Stimulated activated CD8-positive, alpha-beta memory T cell treated with anti-CD3 and anti-CD28 coated beads, Interleukin-12 subunit alpha, Interleukin-12 subunit beta, amount 100 ng/mL, for 1 hour (primary cell): ENCODE results near the gene SHISA9.

Experiments
- DNase-seq: peaks from one replicate; pipeline ENCODE4 v3.0.0-alpha.2; 2020; ENCODE audit warnings: low read depth

SHISA9 gene

GRCh38 chr16:13029786-13030185 lies 128.4 kb downstream of the SHISA9 start:
- DNase-seq = no peak

- DNase-seq = no peak
Measured at GRCh38 chr16:13030769-13031168, 129.4 kb downstream of the SHISA9 start.

DNA sequence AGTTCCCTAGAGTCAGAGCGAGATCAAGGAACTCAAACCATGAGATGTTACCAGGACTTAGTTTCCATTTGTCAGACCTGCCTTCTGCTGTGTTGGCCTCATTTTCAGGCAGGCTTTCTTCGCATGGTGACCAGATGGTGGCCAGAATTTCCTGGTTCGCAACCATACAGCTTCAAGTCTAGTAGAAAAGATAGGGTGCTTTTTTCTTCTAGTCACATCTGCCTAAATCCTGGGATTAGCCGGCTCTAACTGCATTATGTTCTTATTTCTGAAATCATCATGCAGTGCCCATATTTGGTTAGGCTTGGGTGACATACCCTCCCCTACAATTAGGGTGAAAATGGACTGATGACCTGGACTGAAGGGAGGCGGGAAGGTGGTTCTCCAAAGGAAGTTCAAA lies 131.5 kb downstream of the SHISA9 start:
- no peak for DNase-seq

DNA sequence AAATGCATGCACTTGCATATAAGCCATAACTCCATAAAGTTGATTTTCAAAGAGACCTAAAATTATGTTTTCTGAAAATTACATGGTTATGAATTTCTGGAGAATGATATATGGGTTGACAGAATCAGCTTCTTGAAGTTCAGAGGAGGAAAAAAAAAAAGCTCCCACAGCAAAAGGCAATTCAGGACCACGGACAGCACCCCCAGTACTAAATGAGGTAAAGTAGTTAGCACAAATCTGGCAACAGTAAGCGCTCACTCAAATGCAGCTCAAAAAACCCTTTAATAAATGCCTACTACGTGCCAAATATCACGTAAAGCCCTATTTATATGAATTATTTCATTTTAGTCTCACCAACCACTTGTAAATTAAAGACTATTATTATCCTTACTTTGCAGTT lies 135.2 kb downstream of the SHISA9 start:
- DNase-seq = no peak

DNA sequence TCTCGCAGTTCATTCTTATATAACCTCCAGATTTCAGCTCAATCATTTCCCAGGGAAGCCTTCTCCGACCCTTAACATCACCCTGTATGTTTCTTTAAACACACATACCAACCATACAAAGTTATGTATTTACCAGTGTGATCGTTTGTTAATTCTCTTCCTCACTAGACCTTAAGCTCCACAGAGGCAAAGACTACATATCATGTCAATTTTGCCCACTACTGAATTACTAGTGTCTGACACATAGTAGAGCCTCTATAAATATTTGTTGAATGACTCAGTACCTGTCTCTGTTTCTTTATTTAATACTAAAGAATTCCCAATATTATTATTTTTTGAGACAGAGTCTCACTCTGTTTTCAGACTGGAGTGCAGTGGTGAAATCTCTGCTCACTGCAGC lies 137.2 kb downstream of the SHISA9 start:
- DNase-seq = no peak

GRCh38 chr16:13039526-13039925 lies 138.1 kb downstream of the SHISA9 start:
- DNase-seq = no peak

GRCh38 chr16:13041180-13041579 lies 139.8 kb downstream of the SHISA9 start:
- no peak for DNase-seq

GRCh38 chr16:13041646-13042290 lies 140.4 kb downstream of the SHISA9 start:
- no peak for DNase-seq

- DNase-seq = no peak
Measured at GRCh38 chr16:13042291-13042685, 140.9 kb downstream of the SHISA9 start.

GRCh38 chr16:13046061-13046821 lies 144.8 kb downstream of the SHISA9 start:
- no peak for DNase-seq

DNA sequence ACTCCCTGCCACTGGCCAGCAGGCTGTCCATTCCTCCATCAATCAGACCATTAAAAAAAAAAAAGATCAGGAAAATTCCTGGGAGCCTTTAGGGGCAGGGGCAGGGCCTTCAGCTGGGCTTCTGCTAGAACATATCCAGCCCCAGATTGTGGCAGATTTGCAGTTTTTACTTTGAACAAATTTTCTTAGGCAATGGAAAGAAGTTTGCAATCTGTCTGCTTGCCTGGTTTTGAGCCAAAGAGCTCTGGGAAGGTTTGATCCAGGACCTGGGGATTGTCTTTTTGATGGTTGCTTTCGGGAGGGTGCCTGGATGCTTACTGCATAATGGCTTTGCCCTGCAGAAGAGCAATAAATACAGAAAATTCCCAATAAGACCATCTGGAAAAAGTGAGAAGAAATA lies 145.9 kb downstream of the SHISA9 start:
- no peak for DNase-seq

- DNase-seq = no peak
Measured at GRCh38 chr16:13049688-13050087, 148.3 kb downstream of the SHISA9 start.

GRCh38 chr16:13052431-13052830 lies 151.0 kb downstream of the SHISA9 start:
- DNase-seq = no peak

- DNase-seq = no peak
Measured at GRCh38 chr16:13055480-13055879, 154.1 kb downstream of the SHISA9 start.

- DNase-seq = no peak
Measured at GRCh38 chr16:13056607-13057006, 155.2 kb downstream of the SHISA9 start.

DNA sequence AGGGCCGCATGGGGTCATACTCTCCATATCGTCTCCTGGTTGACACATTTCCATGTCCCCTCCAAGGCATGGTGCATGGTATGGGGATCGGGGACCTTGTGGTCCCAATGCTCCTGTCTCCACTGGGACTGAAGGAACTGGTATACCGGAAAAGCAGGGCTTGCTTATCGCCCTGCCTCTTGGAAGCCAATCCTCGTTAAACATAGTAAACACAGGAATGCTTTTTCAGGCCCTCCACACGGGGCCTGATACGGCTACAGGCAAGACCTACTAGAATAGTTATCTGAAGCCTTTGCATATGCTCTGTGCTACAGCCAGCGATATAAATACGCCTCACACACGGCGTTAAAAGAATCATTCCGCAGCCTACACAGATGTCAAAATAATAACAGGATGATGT lies 159.5 kb downstream of the SHISA9 start:
- DNase-seq = no peak

DNA sequence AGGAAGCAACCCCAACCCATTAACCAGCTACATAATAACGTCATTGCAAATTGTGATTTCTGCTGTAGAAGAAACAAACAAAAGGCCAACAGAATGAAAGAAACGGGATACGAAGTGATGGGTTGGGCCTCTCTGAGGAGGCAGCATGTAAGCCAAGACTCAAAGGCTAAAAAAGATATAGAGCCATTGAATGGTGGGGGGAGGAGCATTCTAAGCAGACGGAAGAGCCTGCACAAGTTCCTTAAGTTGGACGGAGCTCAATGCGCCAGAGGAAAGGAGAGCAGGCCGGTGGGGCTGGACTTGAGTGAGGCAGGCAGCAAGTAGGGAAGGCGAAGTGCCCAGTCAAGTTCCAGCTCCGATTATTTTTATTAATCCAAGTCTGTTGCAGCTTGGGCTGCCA lies 160.3 kb downstream of the SHISA9 start:
- no peak for DNase-seq

DNA sequence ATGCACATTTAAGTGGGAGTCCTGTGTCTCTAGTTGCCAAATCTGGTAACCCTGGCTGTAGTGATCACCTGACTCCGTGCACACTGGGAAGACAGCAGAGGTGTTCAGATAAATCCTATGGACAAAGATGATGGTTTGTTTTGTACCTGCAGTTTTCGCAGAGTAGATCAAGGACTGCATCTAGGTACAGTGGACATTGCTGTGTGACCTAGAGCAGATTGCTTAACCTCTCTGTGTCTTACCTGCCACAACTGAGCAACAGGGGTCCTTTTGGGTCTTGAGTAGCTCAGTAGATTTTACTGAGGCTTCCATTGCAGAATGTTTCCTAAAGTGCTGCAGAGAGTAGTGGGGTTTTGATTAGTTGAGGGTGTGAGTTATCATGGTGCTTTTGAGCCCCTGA lies 160.8 kb downstream of the SHISA9 start:
- DNase-seq = no peak

DNA sequence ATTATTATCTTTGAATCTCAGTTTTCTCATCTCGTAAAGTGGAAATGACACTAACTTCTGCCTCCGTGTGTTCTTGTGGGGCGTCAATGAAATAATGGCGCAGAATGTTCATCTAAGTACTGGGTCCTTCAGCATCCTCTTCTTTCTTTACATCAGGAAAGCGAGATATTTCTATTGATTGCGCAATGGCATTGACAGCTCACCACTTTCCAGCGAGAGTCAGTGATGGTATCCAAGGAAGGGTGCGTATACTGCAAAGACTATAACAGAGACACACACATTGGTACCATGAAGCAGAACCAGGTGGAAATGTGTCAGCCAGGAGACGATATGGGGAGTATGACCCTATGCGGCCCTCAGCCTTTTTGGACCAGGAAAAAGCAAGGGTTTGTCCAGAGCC lies 162.1 kb downstream of the SHISA9 start:
- no peak for DNase-seq

DNA sequence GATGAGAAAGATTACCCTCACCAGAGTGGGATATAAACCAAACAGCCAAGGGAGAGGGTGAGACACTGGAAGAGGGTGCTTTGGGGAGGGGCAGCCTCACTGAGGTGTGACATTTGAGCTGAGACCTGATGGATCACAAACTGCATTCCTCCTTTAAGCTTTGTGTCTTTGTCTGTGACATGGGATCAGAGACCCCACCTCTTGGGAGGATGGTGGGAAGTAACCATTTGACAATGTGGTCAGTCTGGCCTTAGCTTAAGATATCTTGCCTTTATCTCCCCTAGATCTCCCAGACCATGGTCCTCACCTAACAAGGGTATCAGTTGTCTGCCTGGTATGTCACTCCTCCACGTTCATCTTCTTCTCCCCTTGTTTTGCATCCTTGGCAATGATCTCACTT lies 163.4 kb downstream of the SHISA9 start:
- DNase-seq = no peak

- no peak for DNase-seq
Measured at GRCh38 chr16:13067648-13068047, 166.2 kb downstream of the SHISA9 start.

DNA sequence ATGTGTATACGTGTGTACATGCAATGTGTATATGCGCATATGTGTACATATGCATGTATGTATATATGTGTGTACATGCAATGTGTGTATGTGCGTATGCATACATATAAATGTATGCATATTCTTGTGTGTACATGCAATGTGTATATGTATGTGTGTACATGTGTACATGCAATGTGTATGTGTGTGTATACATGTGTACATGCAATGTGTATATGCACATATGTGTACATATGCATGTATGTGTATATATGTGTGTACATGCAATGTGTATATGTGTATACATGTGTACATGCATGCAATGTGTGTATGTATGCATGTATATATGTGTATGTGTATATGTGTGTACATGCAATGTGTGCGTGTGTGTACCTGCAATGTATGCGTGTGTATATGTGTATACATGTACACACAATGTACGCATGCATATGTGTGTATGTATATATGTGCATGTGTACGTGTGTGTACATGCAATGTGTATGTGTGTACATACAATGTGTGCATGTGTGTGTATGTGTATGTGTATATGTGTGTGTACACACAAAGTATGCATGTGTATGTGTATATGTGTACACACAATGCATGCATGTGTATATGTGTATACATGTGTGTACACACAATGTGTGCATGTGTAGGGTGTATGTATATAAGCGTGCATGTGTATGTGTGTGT lies 167.7 kb downstream of the SHISA9 start:
- no peak for DNase-seq

DNA sequence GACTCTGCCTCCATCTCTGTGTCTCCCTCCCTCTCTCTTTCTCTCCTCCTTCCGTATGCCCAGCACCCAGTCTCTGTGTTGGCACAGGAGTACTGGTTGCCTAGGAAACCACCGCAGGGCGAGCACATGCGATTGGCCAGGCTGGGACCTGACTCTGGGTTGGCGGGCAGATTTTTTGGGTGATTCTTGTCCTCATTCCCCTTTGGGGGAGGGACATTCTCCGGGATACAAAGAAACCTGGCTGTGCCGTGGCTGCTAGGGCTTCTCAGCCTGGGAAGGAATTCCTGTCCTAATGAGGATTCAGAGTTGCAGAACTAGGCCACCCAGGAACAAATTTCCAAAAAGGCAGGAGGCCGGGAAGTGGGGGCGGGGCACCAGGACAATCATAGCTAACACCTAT lies 168.9 kb downstream of the SHISA9 start:
- DNase-seq = no peak
